Renal cortex interstitium (tissue), 3 donors: Measurements from ENCODE around the gene SLC16A8. TPM values are rescaled to one million over a fixed set of nuclear protein-coding genes. Genes with fewer than 3 reads are reported as not detected.

Source experiments
- polyA plus RNA-seq, 3 donors: library from polyadenylated mRNA; unstranded; fragments of 120-200 nt; gene quantifications; one replicate each; pipeline ENCODE4 v1.2.1, GENCODE V29; 2013; ENCODE audit not compliant: insufficient read length in 3 of 3

The SLC16A8 gene
- polyA plus RNA-seq, 3 donors: 1.4 to 2.7 (median 1.9) TPM

Other genes starting within 250 kb of the SLC16A8 start
- 10 to 100 TPM; 23.2 to 26.5 (median 26.3) TPM for gene ANKRD54, start 239.8 kb downstream of the SLC16A8 start, polyA plus RNA-seq
- 1,000 to 10,000 TPM in 2 of 3 donors, 100 to 1,000 TPM in 1; 915 to 1,103 (median 1,045) TPM for gene EIF3L, start 234.8 kb downstream of the SLC16A8 start, polyA plus RNA-seq
- gene MICALL1, start 177.9 kb downstream of the SLC16A8 start, polyA plus RNA-seq: 10 to 100 TPM; 22.3 to 34.6 (median 27.2) TPM
- 1 to 10 TPM; 5.3 to 7.1 (median 5.5) TPM for gene C22orf23, start 130.6 kb downstream of the SLC16A8 start, polyA plus RNA-seq
- gene POLR2F, start 130.5 kb downstream of the SLC16A8 start, polyA plus RNA-seq: 10 to 100 TPM; 65.2 to 86.6 (median 69.3) TPM
- 1 to 10 TPM in 1 of 3 donors, under 1 TPM in 2; 0.70 to 1.3 (median 0.79) TPM for gene SOX10, start 99.6 kb downstream of the SLC16A8 start, polyA plus RNA-seq
- gene PICK1, start 26.8 kb downstream of the SLC16A8 start, polyA plus RNA-seq: 10 to 100 TPM; 30.2 to 45.6 (median 38.0) TPM
- gene BAIAP2L2, start 26.5 kb upstream of the SLC16A8 start, polyA plus RNA-seq: 10 to 100 TPM in 1 of 3 donors, 1 to 10 TPM in 2; 5.8 to 11.3 (median 7.5) TPM
- gene PLA2G6, start 97.6 kb upstream of the SLC16A8 start, polyA plus RNA-seq: 10 to 100 TPM; 41.5 to 81.8 (median 44.7) TPM
- 1 to 10 TPM; 2.6 to 6.6 (median 3.1) TPM for gene MAFF, start 117.8 kb upstream of the SLC16A8 start, polyA plus RNA-seq
- gene TMEM184B, start 188.8 kb upstream of the SLC16A8 start, polyA plus RNA-seq: 10 to 100 TPM; 39.8 to 42.2 (median 42.0) TPM
- 100 to 1,000 TPM; 111 to 189 (median 145) TPM for gene CSNK1E, start 233.2 kb upstream of the SLC16A8 start, polyA plus RNA-seq